Measurements from ENCODE around the gene EBF3.

EBF3 gene, protein sequence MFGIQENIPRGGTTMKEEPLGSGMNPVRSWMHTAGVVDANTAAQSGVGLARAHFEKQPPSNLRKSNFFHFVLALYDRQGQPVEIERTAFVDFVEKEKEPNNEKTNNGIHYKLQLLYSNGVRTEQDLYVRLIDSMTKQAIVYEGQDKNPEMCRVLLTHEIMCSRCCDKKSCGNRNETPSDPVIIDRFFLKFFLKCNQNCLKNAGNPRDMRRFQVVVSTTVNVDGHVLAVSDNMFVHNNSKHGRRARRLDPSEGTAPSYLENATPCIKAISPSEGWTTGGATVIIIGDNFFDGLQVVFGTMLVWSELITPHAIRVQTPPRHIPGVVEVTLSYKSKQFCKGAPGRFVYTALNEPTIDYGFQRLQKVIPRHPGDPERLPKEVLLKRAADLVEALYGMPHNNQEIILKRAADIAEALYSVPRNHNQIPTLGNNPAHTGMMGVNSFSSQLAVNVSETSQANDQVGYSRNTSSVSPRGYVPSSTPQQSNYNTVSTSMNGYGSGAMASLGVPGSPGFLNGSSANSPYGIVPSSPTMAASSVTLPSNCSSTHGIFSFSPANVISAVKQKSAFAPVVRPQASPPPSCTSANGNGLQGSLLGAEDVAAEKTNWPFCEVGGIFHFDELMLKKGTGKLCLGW

GRCh38 chr10:129963641-129964501 is at the start of gene EBF3:
TSS of gene EBF3 (minus strand) at chr10:129964274. CDS start at chr10:129963768, 506 bp downstream.
- FAIRE-seq (no peak), DNase-seq (ENCODE audit: insufficient read length, low spot score) (peak; percentile 54)

GRCh38 chr10:130013335-130014262 is 49.5 kb upstream of the EBF3 start:
- FAIRE-seq: no peak

More at GRCh38 chr10:129963641-129964501, at the start of gene EBF3:
- TF ChIP-seq, protein P1, sequence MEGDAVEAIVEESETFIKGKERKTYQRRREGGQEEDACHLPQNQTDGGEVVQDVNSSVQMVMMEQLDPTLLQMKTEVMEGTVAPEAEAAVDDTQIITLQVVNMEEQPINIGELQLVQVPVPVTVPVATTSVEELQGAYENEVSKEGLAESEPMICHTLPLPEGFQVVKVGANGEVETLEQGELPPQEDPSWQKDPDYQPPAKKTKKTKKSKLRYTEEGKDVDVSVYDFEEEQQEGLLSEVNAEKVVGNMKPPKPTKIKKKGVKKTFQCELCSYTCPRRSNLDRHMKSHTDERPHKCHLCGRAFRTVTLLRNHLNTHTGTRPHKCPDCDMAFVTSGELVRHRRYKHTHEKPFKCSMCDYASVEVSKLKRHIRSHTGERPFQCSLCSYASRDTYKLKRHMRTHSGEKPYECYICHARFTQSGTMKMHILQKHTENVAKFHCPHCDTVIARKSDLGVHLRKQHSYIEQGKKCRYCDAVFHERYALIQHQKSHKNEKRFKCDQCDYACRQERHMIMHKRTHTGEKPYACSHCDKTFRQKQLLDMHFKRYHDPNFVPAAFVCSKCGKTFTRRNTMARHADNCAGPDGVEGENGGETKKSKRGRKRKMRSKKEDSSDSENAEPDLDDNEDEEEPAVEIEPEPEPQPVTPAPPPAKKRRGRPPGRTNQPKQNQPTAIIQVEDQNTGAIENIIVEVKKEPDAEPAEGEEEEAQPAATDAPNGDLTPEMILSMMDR (IDR thresholded peaks at IDR 0.05; ENCODE audit: insufficient read depth, missing control alignments): no peak

DNA sequence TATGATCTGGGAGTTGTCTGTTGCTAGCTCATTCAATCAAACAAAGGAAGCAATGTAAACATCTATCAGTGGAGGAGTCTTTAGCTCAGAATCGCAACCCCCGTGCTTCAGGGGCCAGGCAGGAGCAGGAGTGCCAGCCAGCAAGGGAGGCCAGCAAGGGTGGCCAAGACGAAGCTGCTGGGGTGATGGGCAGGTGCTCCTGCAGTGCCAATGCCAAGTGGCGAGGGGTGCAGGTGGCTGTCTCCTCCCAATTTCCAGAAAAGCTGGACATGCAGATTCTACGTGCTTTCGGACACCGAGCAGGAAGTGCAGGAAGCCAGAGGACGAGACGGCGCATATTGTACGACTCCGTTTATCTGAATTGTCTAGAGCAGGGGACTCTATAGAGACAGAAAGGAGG is 48.1 kb upstream of the EBF3 start:
- TF ChIP-seq, protein P1 (IDR thresholded peaks at IDR 0.05; ENCODE audit: insufficient read depth, missing control alignments): no peak
- no peak for DNase-seq (ENCODE audit: insufficient read length, low spot score)
- no peak for FAIRE-seq

More at GRCh38 chr10:130013335-130014262, 49.5 kb upstream of the EBF3 start:
- TF ChIP-seq, protein P1 (IDR thresholded peaks at IDR 0.05; ENCODE audit: insufficient read depth, missing control alignments): no peak
- DNase-seq (ENCODE audit: insufficient read length, low spot score): no peak

DNA sequence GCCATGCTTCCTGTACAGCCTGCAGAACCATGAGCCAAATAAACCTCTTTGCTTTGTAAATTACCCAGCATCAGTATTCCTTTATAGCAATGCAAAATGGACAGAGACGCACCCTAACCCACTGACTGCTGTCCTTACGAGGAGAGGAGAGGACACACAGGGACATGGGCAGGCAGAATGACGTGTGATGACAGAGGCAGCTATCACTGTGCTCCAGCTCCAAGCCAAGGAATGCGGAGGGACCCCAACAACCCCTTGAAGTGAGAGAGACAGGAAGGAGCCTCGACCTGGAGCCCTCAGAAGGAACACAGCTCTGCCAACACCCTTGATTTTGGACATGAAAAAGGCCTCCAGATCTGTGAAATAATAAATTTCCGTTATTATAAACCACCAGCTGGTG is 46.6 kb upstream of the EBF3 start:
- TF ChIP-seq, protein P1 (IDR thresholded peaks at IDR 0.05; ENCODE audit: insufficient read depth, missing control alignments): no peak
- FAIRE-seq (no peak), DNase-seq (ENCODE audit: insufficient read length, low spot score) (no peak)

- no peak for FAIRE-seq
- TF ChIP-seq, protein P1 (IDR thresholded peaks at IDR 0.05; ENCODE audit: insufficient read depth, missing control alignments): no peak
- DNase-seq (ENCODE audit: insufficient read length, low spot score): no peak
These were observed 45.2 kb upstream of the EBF3 start for GRCh38 chr10:130009228-130009627.

Data from D721Med (cell line).